GM21825 (cell line): ENCODE data around the gene CARS2.
"Not testable (repeated sequence)": the region's sequence is repeated elsewhere in the genome, so short reads cannot be mapped to it uniquely, and the experiment has no call there.

Source experiments
- ATAC-seq: cut with Tn5 transposase; IDR thresholded peaks from one replicate; pipeline ENCODE4 v1.9.1; 2021; ENCODE audit warnings: mild to moderate bottlenecking, moderate library complexity; ENCODE audit not compliant: unreplicated experiment

Gene CARS2

DNA sequence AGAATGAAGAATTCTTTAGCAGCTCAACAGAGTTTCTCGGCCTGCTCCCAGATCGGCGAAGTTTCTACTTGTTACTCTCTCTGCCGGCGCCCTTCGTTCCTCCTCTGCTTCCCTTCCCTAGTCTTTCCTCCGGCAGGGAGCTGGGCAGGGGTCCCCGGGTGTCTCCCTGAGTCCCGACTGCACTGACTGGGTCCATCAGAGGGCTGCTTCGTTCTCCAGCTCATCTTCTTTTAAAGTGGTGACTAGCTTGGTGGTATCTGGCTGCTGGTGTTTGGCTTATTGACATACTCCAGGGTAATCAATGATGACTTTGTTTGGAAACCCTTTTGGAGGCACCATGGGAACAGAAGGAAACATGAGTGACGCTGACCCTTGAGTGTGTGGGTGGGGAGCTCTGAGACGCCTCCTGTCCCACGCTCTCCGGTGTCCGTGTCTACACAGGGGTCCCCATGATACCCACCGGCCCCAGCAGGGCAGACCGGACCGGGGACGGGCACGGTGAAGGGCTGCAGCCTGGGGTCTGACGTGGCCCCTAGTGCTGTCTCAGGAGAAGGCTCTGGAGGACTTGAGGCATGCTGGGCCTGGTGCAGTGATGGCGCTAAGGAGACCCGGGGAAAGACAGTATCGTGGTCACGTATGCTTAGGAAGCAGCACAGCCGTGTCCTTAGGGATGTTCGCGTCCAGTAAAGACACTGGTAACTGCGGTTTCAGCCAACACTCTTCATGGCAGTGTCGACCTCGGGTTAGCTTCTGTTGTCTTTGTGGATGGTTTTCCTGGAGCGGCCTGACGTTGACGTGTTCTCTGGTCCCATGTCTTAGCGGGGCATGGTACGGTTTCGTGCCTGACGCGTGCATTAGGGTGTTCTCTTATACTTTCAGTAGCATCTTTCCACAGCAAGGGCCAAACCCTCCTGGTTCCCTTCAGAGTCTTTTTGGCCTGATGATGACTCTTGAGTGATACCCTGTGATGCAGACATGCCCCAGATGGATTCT lies 66.8 kb downstream of the CARS2 start:
- ATAC-seq, result no peak

DNA sequence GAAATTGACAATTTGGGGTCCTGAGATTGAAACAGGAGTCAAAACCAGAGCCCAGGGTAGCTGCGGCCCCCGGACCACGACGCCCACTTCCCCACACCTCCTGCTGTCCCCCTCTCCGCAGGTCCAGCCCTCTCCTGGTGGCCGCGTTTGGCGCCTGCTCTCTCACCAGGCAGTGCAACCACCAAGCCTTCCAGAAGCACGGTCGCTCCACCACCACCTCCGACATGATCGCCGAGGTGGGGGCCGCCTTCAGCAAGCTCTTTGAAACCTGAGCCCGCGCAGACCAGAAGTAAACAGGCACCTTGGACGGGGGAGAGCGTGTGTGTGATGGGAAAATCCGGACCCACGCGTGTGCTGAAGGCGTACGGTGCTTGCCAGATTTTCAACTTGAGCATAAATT lies 67.7 kb downstream of the CARS2 start:
- ATAC-seq, result no peak

DNA sequence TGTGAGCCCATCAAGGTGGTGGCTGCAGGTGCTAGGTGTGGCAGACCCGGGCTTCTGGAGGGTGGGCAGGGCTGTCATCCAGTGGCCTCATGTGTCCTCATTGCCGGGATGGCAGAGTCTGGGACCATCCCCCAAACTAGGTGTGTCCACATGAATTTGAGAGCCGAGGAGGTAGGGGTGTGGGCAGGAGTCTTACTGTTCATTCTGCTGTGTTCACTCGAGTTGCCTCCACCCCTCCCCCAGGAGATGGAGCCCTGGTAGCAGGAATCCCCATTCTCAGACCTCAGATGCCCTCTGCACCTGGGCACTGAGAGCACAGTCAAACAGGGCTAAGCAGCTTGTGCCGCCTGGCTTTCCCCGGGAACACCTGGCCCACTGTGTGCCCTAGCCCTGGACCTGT lies 68.2 kb downstream of the CARS2 start:
- no peak for ATAC-seq

DNA sequence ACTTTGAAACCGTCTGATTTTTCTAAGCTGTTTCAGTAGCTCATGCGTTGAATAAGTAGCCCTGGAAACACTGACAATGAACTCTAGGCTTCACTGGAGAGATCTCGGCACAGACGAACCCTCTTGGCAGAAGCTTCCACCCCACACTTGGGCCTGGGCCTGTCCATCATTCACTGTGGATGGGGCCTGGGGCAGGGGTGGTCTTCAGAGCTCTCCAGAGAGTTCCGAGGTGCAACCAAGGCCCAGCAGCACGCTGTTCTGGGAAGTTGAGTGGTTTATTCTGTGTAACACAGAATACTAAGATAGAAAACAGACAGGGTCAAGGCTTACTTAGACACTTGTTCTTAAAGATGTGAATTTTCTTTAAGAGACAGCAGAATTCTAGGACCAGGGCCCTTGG lies 68.6 kb downstream of the CARS2 start:
- no peak for ATAC-seq

DNA sequence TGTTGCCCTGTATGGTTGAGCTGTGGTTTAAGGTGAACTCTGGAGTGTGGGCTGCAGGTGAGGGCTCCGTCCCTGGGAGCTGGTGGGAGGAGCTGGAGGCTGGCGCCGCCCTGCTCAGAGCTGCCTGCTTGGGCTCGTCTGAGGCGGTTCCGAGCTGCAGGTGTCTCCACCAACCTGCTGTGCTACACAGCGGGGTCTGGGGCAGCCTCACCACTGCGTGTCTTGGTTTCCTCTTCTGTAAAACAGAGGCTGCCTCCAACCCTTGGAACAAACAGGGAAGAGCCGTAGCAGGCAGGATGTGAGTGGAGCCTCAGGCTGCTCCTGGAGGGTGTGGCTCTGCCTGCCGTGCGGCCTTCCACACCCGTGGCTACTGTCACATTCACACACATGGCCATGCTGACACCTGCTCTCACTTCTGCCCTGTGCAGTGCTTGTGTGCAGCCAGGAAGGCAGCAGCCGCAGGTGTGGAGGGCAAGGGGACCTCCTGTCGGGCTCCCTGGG lies 69.2 kb downstream of the CARS2 start:
- ATAC-seq, result no peak

DNA sequence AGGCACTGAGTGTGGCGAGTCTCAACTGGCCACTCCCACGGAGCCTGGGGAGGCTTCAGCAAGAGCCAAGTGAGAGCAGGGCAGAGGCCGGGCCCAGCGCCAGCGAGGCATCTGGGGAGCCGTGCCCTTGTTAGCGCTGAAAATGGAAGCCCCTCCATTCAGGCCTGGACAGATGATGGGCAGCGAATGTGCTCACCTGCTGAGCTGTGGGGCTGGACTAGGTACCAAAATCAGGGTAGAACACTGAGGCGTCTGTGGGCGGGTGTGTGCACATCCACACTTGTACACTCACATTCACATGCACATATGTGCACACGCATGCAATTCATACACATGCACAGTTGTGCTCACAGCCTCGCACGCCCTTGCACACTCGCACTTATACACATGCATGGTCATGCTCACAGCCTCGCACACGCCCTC lies 69.9 kb downstream of the CARS2 start:
- ATAC-seq, result no peak

DNA sequence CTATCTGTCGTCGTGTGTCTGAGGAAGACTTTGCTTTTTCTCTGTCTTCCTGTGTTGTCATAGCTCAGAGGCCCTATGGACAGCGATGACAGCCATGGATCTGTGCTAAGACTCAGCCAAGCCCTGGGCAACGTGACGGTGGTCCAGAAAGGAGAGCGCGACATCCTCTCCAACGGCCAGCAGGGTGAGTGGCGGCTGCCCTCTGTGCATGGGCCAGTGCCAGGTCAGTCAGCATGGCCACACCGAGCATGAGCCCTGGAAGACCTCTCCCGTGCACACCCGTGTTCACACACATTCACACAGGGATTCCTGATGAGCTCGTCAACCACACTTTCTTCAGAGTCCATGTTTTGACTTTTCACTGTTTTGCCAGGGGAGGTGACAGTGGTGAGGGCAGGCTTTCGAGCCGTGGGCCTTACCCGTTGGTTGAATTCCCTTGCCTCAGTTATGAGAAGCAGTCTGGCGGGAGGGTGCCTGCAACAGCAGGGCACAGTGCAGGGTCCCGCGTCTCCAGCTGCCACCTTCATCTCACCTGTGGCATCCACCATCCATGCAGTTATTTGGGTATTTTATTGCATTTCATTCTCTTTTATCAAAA lies 70.4 kb downstream of the CARS2 start:
- no peak for ATAC-seq

DNA sequence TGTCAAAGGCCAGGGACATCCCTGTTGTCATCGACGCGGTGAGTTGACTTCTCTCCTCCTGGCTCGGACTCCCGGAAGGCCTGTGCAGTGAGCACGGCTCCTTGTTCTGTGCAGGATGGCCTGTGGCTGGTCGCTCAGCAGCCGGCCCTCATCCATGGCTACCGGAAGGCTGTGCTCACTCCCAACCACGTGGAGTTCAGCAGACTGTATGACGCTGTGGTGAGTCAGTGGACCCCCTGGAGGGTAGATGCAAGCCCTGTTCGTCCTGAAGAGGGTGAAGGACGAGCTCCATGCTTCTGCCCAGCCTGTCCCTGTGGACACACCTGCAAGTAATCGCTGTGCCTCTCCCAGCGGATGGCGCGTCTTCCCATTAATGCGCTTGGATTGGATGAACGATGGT lies 71.4 kb downstream of the CARS2 start:
- ATAC-seq, result no peak

DNA sequence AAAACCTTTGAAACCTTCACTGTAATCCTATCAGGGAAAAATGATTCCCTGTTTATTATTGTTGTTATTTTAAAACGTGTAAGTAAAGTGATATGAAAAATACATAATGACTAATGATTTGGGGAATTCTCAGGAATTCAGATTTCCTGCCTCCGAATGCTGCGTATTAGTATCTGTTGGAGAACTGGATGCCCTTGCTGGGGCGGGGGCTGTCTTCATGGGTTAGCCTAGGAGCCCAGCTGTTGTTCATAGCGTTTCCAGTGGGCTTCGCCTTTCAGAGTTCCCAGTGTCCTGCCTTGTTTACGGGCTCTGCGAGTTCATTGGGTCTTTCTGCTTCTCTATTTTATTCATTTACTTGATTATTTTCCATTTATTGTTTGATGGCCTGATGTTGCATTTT lies 72.1 kb downstream of the CARS2 start:
- no peak for ATAC-seq

DNA sequence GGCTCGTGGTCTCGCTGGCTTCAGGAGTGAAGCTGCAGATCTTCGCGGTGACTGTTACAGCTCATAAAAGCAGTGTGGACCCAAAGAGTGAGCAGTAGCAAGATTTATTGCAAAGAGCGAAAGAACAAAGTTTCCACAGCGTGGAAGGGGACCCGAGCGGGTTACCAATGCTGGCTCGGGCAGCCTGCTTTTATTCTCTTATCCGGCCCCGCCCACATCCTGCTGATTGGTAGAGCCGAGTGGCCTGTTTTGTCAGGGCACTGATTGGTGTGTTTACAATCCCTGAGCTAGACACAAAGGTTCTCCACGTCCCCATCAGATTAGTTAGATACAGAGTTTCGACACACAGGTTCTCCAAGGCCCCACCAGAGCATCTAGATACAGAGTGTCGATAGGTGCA lies 73.7 kb downstream of the CARS2 start:
- ATAC-seq, result not testable (repeated sequence)

DNA sequence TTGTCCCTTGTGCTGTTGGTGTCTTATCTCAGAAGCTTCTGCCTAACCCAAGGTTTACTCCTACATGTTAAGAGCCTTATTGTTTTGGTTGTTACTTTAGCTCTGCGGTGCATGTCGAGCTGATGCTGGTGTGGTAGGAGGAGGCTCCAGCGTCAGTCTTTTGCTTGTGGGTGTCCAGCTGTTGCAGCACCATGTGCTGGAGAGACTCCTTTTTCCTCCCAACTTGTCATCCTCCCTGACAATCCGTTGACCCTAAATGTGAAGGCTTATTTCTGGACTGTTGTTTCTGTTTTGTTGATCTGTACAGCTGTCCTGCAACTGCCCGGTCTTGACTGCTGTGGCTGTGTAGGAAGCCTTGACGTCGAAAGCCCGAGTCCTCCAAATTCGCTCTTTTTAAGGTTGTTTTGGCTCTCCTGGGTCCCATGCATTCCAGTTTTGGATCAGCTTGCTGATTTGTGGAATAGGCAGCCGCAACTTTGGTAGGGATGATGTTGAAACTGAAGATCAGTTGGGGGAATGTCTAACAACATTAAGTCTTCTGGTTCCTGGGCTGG lies 75.3 kb downstream of the CARS2 start:
- ATAC-seq, result no peak

DNA sequence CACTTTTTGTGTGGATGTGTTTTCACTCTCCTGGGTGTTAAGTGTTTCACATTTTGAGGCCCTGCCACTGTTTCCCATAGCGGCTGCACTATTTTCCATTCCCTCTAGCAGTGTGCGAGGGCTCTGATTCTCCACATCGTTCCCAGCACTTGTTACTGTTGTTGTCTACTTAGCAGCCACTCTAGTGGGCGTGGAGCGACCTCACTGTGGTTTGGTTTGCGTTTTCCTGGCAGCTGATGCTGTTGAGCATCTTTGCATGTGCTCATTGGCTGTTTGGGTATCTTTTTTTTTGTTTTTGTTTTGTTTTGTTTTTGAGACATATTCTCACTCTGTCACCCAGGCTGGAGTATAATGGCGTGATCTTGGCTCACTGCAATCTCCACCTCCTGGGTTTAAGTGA lies 76.2 kb downstream of the CARS2 start:
- ATAC-seq, result no peak

DNA sequence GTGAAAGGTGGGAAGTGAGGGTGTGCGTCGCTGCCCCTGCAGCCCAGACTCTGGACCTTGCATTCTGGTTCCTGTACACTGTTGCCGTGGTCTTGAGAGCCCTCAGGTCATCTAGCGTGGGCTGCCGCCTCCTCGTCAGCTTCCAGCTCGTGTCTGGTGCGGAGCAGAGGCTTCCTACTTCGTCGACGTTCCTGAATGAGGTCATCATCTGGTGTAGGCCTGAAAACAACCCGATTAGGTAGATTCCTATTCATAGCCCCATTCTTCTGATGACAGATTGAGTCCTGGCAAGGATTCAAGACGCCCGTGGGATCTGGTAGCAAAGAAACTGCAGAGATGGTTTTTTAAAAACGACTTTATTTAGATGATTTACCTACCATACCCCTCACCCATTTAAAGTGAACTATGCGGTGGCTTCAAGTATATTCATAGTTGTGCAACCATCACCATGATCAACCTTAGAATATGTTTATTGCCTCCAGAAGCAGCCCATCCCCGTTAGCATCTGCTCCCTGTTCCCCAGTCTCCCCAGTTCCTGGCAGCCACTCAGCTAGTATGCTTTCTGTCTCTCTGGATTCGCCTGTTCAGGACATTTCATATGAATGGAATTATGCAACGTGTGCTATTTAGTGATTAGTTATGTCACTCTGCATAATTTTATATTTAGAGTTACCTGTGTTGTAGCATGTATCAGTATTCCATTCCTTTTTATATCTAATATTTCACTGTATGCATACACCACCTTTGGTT lies 76.8 kb downstream of the CARS2 start:
- no peak for ATAC-seq

DNA sequence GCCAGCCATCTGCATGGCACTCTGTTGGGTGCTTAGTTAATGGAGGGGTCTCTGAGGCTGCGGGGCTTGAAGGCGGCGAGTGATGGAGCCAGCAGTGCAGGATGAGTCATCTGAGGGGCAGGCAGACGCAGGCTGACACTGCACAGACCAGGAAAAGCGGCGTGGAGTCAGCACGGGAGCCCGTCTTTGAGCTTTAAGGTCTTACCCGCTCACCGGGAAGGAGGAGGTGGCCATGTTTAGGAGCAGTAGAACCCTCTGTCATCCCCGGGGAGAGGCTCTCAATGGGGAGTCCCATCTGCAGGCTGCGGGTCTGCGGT lies 77.5 kb downstream of the CARS2 start:
- ATAC-seq, result no peak

DNA sequence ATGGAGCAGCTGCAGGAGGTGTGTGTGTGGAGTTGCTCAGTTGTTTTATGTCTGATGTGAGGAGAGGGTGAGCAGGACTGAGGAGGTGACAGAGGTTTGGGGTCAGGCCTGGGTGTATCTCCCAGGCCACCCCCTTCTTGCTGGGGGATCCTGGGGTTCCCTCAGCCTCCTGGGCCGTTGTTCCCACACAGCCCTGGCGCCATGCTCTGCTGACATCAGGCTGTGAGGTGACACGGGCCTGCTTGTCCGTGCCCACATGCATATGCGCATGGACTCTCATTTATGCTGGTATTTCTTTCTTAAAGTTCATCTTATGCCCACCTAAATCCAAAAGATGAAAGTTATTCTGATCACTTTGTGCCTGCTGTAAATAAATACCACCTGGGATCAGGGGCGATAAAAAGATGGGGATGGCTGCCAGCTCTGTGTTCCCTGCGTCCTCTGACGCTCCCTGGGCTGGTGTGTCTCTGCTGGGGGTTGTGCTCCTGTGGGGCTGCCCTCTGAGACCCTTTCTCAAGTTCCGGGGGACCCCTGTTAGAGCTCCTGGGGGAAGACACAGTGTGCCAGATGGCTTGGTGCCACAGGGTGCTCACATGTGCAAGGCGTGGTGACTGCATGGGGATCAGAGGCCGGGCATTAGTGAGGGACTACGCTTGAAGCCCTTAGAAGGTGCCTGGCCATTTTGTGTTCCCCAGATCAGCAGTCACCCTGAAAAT lies 78.0 kb downstream of the CARS2 start:
- no peak for ATAC-seq

DNA sequence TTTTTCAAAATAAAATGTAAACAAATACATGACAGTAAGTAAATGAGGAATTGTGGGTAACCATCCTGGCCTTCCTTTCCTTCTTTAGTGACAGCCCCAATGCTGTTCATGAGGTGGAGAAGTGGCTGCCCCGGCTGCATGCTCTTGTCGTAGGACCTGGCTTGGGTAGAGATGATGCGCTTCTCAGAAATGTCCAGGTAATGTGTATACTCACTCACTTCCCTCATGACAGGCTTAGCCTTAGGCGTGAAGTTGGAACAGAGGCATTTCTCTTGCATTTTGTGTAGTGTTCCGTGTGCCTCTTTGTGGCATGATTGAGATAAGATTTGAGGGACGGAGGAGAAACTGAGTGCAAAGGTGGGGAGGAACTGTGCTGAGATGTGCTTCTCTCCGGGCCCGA lies 78.6 kb downstream of the CARS2 start:
- ATAC-seq, result no peak

DNA sequence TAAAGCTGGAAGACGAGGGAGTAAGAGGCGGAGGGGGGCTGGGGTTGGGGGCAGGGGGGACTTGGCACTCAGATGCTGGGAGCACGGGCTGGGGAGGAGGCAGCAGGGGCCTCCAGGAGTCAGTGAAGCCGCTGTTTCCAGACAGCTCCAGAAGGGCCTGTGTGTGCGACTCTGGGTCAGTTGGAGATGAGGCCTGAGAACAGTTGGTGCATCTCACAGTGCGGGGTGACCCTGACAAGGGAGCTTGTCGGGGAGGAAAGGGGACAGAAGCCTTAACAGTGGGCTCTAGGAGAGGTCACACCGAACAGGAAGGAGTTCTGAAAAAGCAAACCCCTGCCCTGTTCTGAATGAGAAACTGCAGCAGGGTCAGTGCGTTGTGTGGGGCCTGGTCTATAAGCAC lies 79.4 kb downstream of the CARS2 start:
- ATAC-seq, result no peak

DNA sequence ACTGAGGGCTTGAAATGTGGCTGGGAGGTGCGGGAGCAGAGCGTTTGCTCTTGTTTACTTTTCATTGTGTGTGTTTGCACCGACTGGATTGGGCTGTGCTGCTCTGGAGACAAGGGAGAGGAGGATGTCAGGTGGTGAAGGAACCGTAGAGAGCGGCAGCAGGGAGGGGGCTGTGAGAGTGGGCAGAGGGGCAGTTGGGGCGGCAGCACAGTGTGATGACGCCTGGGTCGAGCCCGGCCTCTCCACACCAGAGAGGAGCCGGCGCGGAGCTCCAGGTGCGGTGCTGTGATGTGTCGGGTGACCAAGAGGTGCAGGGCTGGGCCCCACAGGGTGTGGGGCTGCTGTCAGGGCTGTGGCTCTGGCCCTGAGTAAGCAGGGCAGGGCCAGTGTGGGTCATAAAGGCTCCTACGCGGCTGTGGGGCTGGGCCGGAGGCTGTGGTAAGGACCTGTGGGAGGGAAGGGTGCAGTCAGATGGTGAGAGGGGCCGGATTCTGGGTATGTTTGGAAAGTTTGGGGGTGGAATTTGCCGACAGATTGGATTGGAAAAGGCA lies 80.1 kb downstream of the CARS2 start:
- ATAC-seq, result no peak

DNA sequence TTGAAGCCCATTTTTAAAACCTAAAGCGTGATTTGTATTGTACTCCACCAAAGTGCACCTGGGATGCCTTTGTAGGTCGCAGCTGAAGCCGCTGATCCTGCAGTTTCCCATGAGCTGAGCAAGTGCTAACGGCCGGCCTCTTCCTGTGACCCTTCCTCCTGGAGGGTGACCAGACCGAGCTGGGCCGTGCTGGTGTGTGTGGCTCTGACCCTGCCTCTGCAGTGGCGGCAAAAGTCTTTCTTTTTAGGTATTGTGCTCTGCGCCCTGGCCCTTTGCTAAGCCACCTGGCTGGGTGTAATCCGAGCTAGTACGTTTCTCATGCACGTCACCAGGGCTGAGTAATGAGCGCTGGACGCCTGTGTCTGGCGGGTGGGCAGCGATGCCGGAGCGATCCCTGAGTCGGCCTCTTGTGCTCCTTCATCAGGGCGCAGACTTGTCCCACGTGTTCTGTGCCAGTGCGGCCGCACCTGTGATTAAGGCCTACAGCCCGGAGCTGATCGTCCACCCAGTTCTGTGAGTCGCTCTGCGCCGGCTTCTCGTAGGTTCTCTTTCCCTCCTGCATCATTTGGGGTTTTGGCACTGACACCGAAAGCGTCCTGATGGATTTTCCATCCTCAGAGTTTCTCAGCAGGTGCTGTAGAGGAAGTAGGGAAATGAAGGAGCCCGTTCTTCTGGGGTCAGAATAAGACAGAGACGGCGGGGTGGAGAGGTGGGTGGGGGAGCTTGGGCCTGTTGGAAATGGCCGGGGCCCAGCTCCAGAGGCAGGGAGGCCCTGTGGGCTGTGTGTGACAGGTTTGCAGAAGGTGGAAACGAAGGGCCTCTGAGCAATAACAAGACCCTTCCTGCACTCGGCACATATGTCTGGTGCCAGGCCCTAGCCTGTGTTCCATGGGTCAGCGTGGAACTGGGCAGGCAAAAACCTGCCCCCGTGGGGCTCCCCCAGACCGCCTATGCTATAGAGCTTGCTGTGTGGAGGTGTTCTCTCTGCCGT lies 80.9 kb downstream of the CARS2 start:
- no peak for ATAC-seq
